Gastroesophageal sphincter (tissue), 3 donors: Measurements from ENCODE around the gene AFDN.

ENCODE experiments used
- EP300 ChIP-seq: sonication (generic); formaldehyde crosslinking; IDR thresholded peaks from one replicate; pipeline ENCODE4 v1.6.1; 2017; ENCODE audit warnings: antibody characterized with exemption, mild to moderate bottlenecking
- POLR2A ChIP-seq, 2 donors: fragments of 450-650 bp; IDR thresholded peaks; one replicate each; pipeline ENCODE4 v1.6.1; 2017; ENCODE audit warnings: antibody characterized with exemption in 2 of 2, mild to moderate bottlenecking in 2 of 2, moderate library complexity in 1 of 2
- POLR2AphosphoS5 ChIP-seq: sonication (generic); formaldehyde crosslinking; IDR thresholded peaks from one replicate; pipeline ENCODE4 v1.6.1; 2017; ENCODE audit warnings: antibody characterized with exemption
- TF ChIP-seq, protein P1 (sequence below), 4 experiments: fragments of 200-600 bp in 2 of 4; fragments of 450-650 bp in 2 of 4; sonication (generic) in 1 of 4; IDR thresholded peaks; one replicate each; pipeline ENCODE4 v1.5.1; 2017 to 2019; ENCODE audit warnings: antibody characterized with exemption in 4 of 4, mild to moderate bottlenecking in 2 of 4, moderate library complexity in 2 of 4

- TF ChIP-seq POLR2A (IDR thresholded peaks at IDR 0.05) (no peak), EP300 (no peak), POLR2AphosphoS5 (no peak)
- TF ChIP-seq, protein P1, sequence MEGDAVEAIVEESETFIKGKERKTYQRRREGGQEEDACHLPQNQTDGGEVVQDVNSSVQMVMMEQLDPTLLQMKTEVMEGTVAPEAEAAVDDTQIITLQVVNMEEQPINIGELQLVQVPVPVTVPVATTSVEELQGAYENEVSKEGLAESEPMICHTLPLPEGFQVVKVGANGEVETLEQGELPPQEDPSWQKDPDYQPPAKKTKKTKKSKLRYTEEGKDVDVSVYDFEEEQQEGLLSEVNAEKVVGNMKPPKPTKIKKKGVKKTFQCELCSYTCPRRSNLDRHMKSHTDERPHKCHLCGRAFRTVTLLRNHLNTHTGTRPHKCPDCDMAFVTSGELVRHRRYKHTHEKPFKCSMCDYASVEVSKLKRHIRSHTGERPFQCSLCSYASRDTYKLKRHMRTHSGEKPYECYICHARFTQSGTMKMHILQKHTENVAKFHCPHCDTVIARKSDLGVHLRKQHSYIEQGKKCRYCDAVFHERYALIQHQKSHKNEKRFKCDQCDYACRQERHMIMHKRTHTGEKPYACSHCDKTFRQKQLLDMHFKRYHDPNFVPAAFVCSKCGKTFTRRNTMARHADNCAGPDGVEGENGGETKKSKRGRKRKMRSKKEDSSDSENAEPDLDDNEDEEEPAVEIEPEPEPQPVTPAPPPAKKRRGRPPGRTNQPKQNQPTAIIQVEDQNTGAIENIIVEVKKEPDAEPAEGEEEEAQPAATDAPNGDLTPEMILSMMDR (IDR thresholded peaks at IDR 0.05): no peak
Observed at GRCh38 chr6:167866642-167867041, 39.9 kb downstream of the AFDN start.
